ENCODE data around the gene ART4. TPM values are rescaled to one million over a fixed set of nuclear protein-coding genes. Genes with fewer than 3 reads are reported as not detected.

ART4 gene
- total RNA-seq, 1 donor from 2014 or later: 0.98 TPM

- Histone ChIP-seq H3K36me3 (no peaks in the 10 kb centered on the region), H3K4me1 (peaks cover 2% of the 10 kb centered on the region), H3K9me3 (no peaks in the 10 kb centered on the region), H3K27me3 (no peaks in the 10 kb centered on the region), H3K4me3 (no peak overlapping the region), H3K27ac (no peak overlapping the region)
- TF ChIP-seq POLR2A (IDR thresholded peaks at IDR 0.05): no peak
- TF ChIP-seq CTCF (IDR thresholded peaks at IDR 0.05): no peak
- no peak for TF ChIP-seq POLR2AphosphoS5 (IDR thresholded peaks at IDR 0.05; ENCODE audit: insufficient read depth in 1 of 2, low read depth in 1 of 2)
- intact Hi-C loops (cut with DNase I): no loop called here
- DNase-seq (ENCODE audit: extremely low spot score in 2 of 2): no peak
These were observed 6.8 kb downstream of the ART4 start for GRCh38 chr12:14836336-14837210.

GRCh38 chr12:14834509-14834908 lies 8.8 kb downstream of the ART4 start:
- no peak for DNase-seq (ENCODE audit: extremely low spot score in 2 of 2)
- no peaks in the 10 kb centered on the region for H3K36me3 ChIP-seq
- TF ChIP-seq CTCF (IDR thresholded peaks at IDR 0.05) (no peak), POLR2AphosphoS5 (IDR thresholded peaks at IDR 0.05; ENCODE audit: insufficient read depth in 1 of 2, low read depth in 1 of 2) (no peak), POLR2A (IDR thresholded peaks at IDR 0.05) (no peak)
- H3K4me3 ChIP-seq: no peak overlapping the region
- H3K27me3 ChIP-seq: no peaks in the 10 kb centered on the region
- H3K27ac ChIP-seq: no peak overlapping the region
- intact Hi-C loops (cut with DNase I): no loop called here
- H3K4me1 ChIP-seq: no peaks in the 10 kb centered on the region
- no peaks in the 10 kb centered on the region for H3K9me3 ChIP-seq

GRCh38 chr12:14833952-14834351 lies 9.4 kb downstream of the ART4 start:
- Histone ChIP-seq H3K4me3 (no peak overlapping the region), H3K4me1 (no peaks in the 10 kb centered on the region)
- intact Hi-C loops (cut with DNase I): no loop called here

GRCh38 chr12:14833336-14833735 lies 10.0 kb downstream of the ART4 start:
- no peak for DNase-seq (ENCODE audit: extremely low spot score in 2 of 2)
- H3K27ac ChIP-seq: no peak overlapping the region
- TF ChIP-seq POLR2A (IDR thresholded peaks at IDR 0.05): no peak
- TF ChIP-seq CTCF (IDR thresholded peaks at IDR 0.05): no peak
- TF ChIP-seq POLR2AphosphoS5 (IDR thresholded peaks at IDR 0.05; ENCODE audit: insufficient read depth in 1 of 2, low read depth in 1 of 2): no peak
- intact Hi-C loops (cut with DNase I): no loop called here
- H3K27me3 ChIP-seq: no peaks in the 10 kb centered on the region
- H3K9me3 ChIP-seq: no peaks in the 10 kb centered on the region
- H3K36me3 ChIP-seq: no peaks in the 10 kb centered on the region
- no peaks in the 10 kb centered on the region for H3K4me1 ChIP-seq
- H3K4me3 ChIP-seq: no peak overlapping the region

More at GRCh38 chr12:14833952-14834351, 9.4 kb downstream of the ART4 start:
- no peak for TF ChIP-seq POLR2A (IDR thresholded peaks at IDR 0.05)
- no peak for TF ChIP-seq CTCF (IDR thresholded peaks at IDR 0.05)
- no peak for TF ChIP-seq POLR2AphosphoS5 (IDR thresholded peaks at IDR 0.05; ENCODE audit: insufficient read depth in 1 of 2, low read depth in 1 of 2)
- Histone ChIP-seq H3K9me3 (no peaks in the 10 kb centered on the region), H3K27ac (no peak overlapping the region), H3K36me3 (no peaks in the 10 kb centered on the region), H3K27me3 (no peaks in the 10 kb centered on the region)
- DNase-seq (ENCODE audit: extremely low spot score in 2 of 2): no peak

- Histone ChIP-seq H3K4me3 (no peak overlapping the region), H3K27me3 (no peaks in the 10 kb centered on the region), H3K4me1 (peaks cover 5% of the 10 kb centered on the region), H3K36me3 (no peaks in the 10 kb centered on the region), H3K27ac (no peak overlapping the region), H3K9me3 (no peaks in the 10 kb centered on the region)
- no peak for TF ChIP-seq POLR2AphosphoS5 (IDR thresholded peaks at IDR 0.05; ENCODE audit: insufficient read depth in 1 of 2, low read depth in 1 of 2)
- TF ChIP-seq CTCF (IDR thresholded peaks at IDR 0.05): no peak
- TF ChIP-seq POLR2A (IDR thresholded peaks at IDR 0.05): no peak
- intact Hi-C loops (cut with DNase I): no loop called here
- no peak for DNase-seq (ENCODE audit: extremely low spot score in 2 of 2)
These were observed 14.4 kb downstream of the ART4 start for GRCh38 chr12:14828892-14829291.
